Neutrophil (primary cell): ENCODE measurements around the gene ACTL8.

Experiments
- H3K27ac ChIP-seq: fragments of 200-600 bp; sonication (generic); 2 replicates; pipeline ENCODE4 v1.5.1; 2016; ENCODE audit warnings: mild to moderate bottlenecking, moderate library complexity
- H3K27me3 ChIP-seq: fragments of 200-600 bp; sonication (generic); 2 replicates; pipeline ENCODE4 v1.6.0; 2016; ENCODE audit warnings: mild to moderate bottlenecking
- H3K36me3 ChIP-seq: fragments of 200-600 bp; sonication (generic); 2 replicates; pipeline ENCODE4 v1.5.1; 2017
- H3K4me1 ChIP-seq, 2 experiments: fragments of 200-600 bp in 1 of 2; sonication (generic) in 1 of 2; 1 replicate in 1 of 2; 2 replicates in 1 of 2; pipeline versions ENCODE4 v1.5.1 to v1.6.1; 2013 to 2016; ENCODE audit warnings: low read depth in 1 of 2, low read length in 1 of 2, mild to moderate bottlenecking in 1 of 2, moderate library complexity in 1 of 2; ENCODE audit not compliant: control insufficient read depth in 1 of 2, insufficient read depth in 1 of 2
- H3K4me3 ChIP-seq, 2 experiments: fragments of 200-600 bp in 1 of 2; sonication (generic) in 1 of 2; 1 replicate in 1 of 2; 2 replicates in 1 of 2; pipeline ENCODE4 v1.5.1; 2013 to 2016; ENCODE audit warnings: low read depth in 1 of 2, low read length in 1 of 2, mild to moderate bottlenecking in 1 of 2, moderate library complexity in 1 of 2
- H3K9me3 ChIP-seq: fragments of 200-600 bp; sonication (generic); 2 replicates; pipeline ENCODE4 v1.5.1; 2016
- TF ChIP-seq, protein P1 (sequence below): fragments of 200-600 bp; sonication (generic); IDR thresholded peaks from 2 replicates; pipeline ENCODE4 v1.5.1; 2016; ENCODE audit warnings: antibody characterized with exemption

ACTL8 gene

DNA sequence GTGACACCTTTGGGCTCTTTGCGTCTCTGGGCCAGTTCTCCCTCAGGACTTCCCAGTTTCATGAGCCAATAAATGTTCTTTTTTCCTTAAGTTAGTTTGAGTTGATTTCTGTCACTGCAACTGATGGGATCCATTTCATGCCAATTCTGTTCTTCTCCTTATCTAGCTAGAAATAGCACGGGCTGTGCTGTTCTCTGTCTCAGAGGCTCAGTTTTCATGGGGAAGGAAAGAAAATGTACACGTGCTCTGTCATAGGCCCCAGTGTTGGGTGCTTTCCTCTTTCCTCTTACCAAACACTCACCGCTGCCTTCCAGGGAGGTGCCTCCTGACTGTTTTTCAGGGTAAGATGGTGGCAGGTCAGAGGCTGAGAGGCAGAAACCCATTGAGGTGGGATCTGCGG lies 43.2 kb upstream of the ACTL8 start:
- H3K27me3 ChIP-seq, result no peaks in the 10 kb centered on the region

DNA sequence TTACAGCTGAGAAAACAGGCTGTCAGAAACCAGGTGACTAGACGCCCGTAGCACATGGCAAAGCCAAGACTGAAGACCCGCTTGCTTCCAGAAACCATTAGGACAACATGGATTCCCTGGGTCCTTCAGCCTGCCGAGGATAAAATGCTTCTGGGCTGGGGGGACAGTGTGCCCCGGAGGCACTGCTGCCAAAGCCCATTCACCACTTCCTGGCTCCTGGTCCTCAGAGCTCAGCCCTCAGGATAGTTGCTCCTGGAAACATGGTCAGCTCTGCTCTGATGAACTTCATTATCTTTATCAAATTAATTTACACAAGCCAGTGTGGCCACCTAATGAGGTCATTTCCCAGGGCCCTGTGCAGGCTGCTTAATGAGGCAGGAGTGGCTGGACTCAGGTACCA lies 41.1 kb upstream of the ACTL8 start:
- Histone ChIP-seq H3K9me3 (no peaks in the 10 kb centered on the region), H3K4me1 (no peaks in the 10 kb centered on the region)

More for the DNA sequence above, 43.2 kb upstream of the ACTL8 start:
- Histone ChIP-seq H3K4me3 (no peak overlapping the region), H3K4me1 (no peaks in the 10 kb centered on the region), H3K36me3 (no peaks in the 10 kb centered on the region), H3K27ac (no peak overlapping the region), H3K9me3 (no peaks in the 10 kb centered on the region)
- TF ChIP-seq, protein P1, sequence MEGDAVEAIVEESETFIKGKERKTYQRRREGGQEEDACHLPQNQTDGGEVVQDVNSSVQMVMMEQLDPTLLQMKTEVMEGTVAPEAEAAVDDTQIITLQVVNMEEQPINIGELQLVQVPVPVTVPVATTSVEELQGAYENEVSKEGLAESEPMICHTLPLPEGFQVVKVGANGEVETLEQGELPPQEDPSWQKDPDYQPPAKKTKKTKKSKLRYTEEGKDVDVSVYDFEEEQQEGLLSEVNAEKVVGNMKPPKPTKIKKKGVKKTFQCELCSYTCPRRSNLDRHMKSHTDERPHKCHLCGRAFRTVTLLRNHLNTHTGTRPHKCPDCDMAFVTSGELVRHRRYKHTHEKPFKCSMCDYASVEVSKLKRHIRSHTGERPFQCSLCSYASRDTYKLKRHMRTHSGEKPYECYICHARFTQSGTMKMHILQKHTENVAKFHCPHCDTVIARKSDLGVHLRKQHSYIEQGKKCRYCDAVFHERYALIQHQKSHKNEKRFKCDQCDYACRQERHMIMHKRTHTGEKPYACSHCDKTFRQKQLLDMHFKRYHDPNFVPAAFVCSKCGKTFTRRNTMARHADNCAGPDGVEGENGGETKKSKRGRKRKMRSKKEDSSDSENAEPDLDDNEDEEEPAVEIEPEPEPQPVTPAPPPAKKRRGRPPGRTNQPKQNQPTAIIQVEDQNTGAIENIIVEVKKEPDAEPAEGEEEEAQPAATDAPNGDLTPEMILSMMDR, result no peak

GRCh38 chr1:17717594-17718535 lies 37.3 kb upstream of the ACTL8 start:
- no peaks in the 10 kb centered on the region for H3K9me3 ChIP-seq
- no peaks in the 10 kb centered on the region for H3K36me3 ChIP-seq
- H3K27ac ChIP-seq, result no peak overlapping the region
- H3K27me3 ChIP-seq, result peaks cover 16% of the 10 kb centered on the region
- TF ChIP-seq, protein P1, result no peak
- H3K4me3 ChIP-seq, result no peak overlapping the region
- no peaks in the 10 kb centered on the region for H3K4me1 ChIP-seq

More for the DNA sequence above, 41.1 kb upstream of the ACTL8 start:
- TF ChIP-seq, protein P1, result no peak
- Histone ChIP-seq H3K27ac (no peak overlapping the region), H3K27me3 (no peaks in the 10 kb centered on the region), H3K4me3 (no peak overlapping the region), H3K36me3 (no peaks in the 10 kb centered on the region)

GRCh38 chr1:17719874-17720273 lies 35.3 kb upstream of the ACTL8 start:
- Histone ChIP-seq H3K36me3 (no peaks in the 10 kb centered on the region), H3K9me3 (no peaks in the 10 kb centered on the region), H3K4me1 (no peaks in the 10 kb centered on the region), H3K27ac (no peak overlapping the region), H3K27me3 (peaks cover 20% of the 10 kb centered on the region), H3K4me3 (no peak overlapping the region)
- TF ChIP-seq, protein P1, result no peak

DNA sequence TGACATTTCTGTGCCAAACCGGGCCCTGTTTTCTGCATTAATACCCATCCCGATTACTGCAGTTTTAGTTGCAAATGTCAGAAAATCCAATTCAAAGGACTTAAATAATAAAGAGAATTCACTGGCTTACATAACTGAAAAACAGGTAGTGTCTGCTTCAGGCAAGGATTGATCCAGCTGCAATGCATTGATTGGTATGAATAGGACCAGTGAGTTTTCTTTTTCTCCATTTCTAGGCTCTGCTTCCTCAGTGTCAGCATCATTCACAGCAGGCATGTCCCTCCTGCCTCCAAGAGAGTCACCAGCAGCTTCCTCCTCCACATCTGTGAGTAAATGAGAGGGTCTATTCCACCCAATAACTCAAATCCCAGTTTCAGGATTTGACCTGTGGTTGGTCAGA lies 33.7 kb upstream of the ACTL8 start:
- Histone ChIP-seq H3K4me1 (no peaks in the 10 kb centered on the region), H3K9me3 (no peaks in the 10 kb centered on the region), H3K36me3 (no peaks in the 10 kb centered on the region), H3K27ac (no peak overlapping the region), H3K27me3 (peaks cover 20% of the 10 kb centered on the region), H3K4me3 (no peak overlapping the region)
- TF ChIP-seq, protein P1, result no peak
